NCI-H748 (cell line): ENCODE measurements around the gene AP2B1.
A peak's percentile ranks its signal among the peaks of the same experiment; 100 is the strongest.

Experiments used
- DNase-seq: peaks from one replicate; lab custom pipeline; 2025; ENCODE audit not compliant: unreplicated experiment; lab: John Stamatoyannopoulos, UW

The AP2B1 gene

GRCh38 chr17:35766489-35766877 lies 179.4 kb downstream of the AP2B1 start:
- DNase-seq: no peak

GRCh38 chr17:35766903-35767510 lies 179.9 kb downstream of the AP2B1 start:
- DNase-seq: peak; percentile 17

GRCh38 chr17:35768797-35769196 lies 181.7 kb downstream of the AP2B1 start:
- DNase-seq: no peak

DNA sequence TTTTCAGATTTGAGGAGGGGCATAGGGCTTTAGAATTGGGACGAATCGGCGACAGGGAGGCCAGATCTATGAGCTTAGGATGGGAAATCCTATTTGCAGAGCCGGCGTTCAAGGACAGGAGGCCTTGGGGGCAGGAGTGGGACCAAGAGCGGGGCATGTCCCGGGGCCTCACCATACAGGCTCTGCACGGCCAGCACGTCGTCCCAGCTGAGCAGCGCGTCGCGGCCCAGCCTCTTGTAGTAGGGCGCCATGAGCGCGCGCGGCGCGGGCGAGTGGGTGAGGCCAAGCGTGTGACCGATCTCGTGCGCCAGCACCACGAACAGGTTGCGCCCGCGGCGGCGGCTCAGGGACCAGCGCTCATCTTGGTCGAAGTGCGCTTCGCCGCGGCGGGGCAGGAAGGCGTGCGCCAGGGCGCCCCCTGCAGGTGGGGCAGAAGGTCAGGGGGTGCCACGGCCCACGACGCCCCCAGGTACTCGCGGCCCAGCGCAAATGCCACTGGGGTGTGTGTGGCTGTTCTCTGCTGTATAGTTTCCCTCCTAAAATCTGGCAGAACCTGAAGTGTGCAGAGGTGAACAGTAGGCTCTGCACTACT lies 182.9 kb downstream of the AP2B1 start:
- DNase-seq: no peak

DNA sequence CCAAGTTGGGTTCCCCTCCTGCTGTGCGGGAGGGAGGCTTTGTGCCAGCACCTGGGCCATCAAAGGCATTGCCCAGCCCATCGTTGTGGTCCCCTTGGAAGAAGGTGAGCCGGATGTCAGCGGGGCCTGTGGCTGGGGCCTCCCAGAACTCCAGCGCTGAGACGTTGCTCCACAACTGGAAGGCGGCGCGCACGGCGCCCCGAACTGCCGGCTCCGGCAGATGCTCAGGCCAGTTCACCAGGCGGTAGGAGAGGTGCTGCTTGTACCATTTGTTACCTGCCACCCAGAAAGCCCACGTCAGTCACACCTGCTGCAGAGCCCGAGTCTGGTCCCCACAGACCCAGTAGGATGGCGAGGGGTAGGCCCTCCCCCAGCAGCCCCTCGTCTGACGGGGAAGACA lies 186.0 kb downstream of the AP2B1 start:
- no peak for DNase-seq

DNA sequence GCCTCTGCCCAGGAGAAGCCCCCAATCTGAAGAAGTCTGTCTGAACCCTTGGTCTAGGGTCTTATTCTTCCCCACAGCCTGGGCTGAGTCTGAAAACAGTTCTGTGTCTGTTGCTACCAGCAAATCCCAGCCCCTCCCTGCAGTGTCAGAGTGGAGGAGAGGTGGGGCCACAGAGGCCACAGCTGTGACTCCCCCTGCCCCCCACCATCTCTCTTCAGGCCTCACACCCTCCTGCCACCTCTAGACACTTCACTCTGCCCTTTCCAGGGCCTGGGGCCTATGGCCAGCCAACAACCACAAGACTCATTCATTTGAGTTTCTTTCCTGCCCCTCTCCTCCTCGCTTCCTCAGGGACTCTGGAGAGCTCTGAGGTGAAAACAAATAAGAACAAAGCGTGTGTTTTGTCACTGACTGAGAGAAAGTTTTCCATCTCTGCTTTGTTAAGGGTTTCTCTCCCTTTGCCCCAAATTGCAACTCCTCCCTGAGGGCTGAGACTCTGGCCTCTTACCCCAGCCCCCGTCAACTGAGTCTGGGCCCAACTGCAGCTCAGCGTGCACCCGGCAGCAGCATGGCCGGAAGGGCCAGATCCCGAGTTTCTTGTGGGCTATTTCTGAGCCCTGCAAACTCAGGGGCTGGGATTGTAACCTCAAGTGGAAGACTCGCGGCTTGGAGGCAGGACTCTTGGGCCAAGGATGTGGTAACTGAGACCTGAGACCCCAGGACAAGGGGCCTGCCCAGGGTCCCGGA lies 186.7 kb downstream of the AP2B1 start:
- DNase-seq: no peak

GRCh38 chr17:35774499-35774898 lies 187.4 kb downstream of the AP2B1 start:
- no peak for DNase-seq

DNA sequence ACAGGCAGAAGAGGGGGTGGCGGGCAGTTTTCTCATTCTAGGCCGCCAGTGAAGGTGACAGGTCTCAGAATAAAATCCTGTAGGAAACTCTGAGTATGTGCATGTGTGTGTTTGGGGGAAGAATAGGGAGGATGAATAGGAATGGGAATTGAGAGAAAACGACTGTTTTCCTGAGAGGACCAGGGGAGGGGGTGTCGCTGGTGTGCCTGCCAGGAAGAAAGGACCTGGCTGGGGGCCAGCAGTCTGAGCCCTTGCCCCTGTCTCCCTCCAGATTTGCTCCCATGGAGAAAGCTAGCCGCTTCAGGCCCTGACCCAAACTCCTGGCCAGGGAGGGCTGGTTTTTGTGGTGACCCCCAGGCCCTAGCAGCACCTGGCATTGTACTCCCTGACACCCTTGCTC lies 187.9 kb downstream of the AP2B1 start:
- DNase-seq: no peak

DNA sequence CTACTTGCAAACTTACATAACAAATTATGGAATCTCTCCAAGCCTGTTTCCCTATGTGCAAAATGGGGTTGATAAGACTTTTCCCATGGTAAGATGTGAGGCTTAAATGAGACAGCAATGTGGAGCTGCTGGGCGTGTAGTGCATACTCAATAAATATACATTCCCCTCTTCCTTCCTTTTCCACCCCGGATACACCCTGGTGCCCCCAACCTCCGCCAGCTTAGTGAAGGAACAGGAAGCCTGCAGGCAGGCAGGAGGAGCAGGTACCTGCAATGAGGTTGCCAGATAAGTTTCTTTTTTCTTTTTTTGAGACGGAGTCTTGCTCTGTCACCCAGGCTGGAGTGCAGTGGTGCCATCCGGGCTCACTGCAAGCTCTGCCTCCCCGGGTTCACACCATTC lies 188.5 kb downstream of the AP2B1 start:
- DNase-seq: no peak
